K562 (cell line): ENCODE measurements around the gene KCTD6. TPM values are rescaled to one million over a fixed set of nuclear protein-coding genes. Genes with fewer than 3 reads are reported as not detected.

Experiments
- ELF2 ChIP-seq: fragments of 250-450 bp; sonication (Bioruptor Pico); IDR thresholded peaks from 2 replicates; pipeline ENCODE4 v1.5.0; 2021; ENCODE audit warnings: mild to moderate bottlenecking
- FOXK2 ChIP-seq, 2 experiments: fragments of 450-650 bp; IDR thresholded peaks in 1 of 2; conservative IDR thresholded peaks in 1 of 2; 2 replicates each; pipeline ENCODE4 v1.6.1; 2016; ENCODE audit warnings: low read depth in 2 of 2, mild to moderate bottlenecking in 1 of 2
- GATAD2A ChIP-seq: fragments of 450-650 bp; IDR thresholded peaks from 2 replicates; pipeline ENCODE4 v1.6.1; 2017
- HNRNPUL1 ChIP-seq: fragments of 200-400 bp; formaldehyde crosslinking; IDR thresholded peaks from 2 replicates; pipeline ENCODE4 v1.6.1; 2017; ENCODE audit warnings: low read length
- MEF2A ChIP-seq: IDR thresholded peaks from 2 replicates; pipeline ENCODE4 v1.6.1; 2011; ENCODE audit warnings: low read depth, mild to moderate bottlenecking, low read length, moderate library complexity; ENCODE audit not compliant: control insufficient read depth
- NCOA2 ChIP-seq, 2 experiments: fragments of 450-650 bp; IDR thresholded peaks; 2 replicates each; pipeline ENCODE4 v1.6.1; 2018; ENCODE audit warnings: mild to moderate bottlenecking in 2 of 2, moderate library complexity in 1 of 2; ENCODE audit not compliant: partially characterized antibody in 2 of 2
- NFE2L1 ChIP-seq: fragments of 450-650 bp; IDR thresholded peaks from 2 replicates; pipeline ENCODE4 v1.6.1; 2016; ENCODE audit warnings: missing genetic modification characterization, low read depth, mild to moderate bottlenecking, missing compliant biosample characterization, moderate library complexity, borderline replicate concordance
- POLR2A ChIP-seq: fragments of 450-650 bp; conservative IDR thresholded peaks from 2 replicates; pipeline ENCODE4 v1.6.1; 2016
- THRAP3 ChIP-seq: fragments of 450-650 bp; IDR thresholded peaks from 2 replicates; pipeline ENCODE4 v1.6.1; 2016; ENCODE audit warnings: mild to moderate bottlenecking, inconsistent platforms, borderline replicate concordance
- ZFP36 ChIP-seq: fragments of 150-350 bp; IDR thresholded peaks from 2 replicates; pipeline ENCODE4 v1.6.1; 2018; ENCODE audit warnings: low read length, low read depth; ENCODE audit not compliant: partially characterized antibody
- ZFX ChIP-seq: sonication (generic); formaldehyde crosslinking; IDR thresholded peaks from 2 replicates; pipeline ENCODE4 v1.8.0; 2022; ENCODE audit warnings: mild to moderate bottlenecking, missing genetic modification reagents, moderate library complexity
- ZSCAN29 ChIP-seq: fragments of 450-650 bp; IDR thresholded peaks from 2 replicates; pipeline ENCODE4 v1.6.1; 2017
- polyA plus RNA-seq, 8 experiments: library from polyadenylated mRNA; depleted of rRNA in 4 of 8; stranded (reverse) in 5 of 8; unstranded in 3 of 8; fragments of >200 nt; fragmentation: Nextera tagmentation in 2 of 8; fragmentation: Illumina TruSeq in 1 of 8; extraction: Ambion mirVana in 2 of 8; extraction: Trizol in 1 of 8; gene quantifications; 2 replicates each; pipeline versions ENCODE4 v1.2.1 to v1.2.3, GENCODE V29; 2011 to 2014; ENCODE audit warnings: inconsistent platforms in 1 of 8, missing spikeins in 1 of 8
- total RNA-seq, 7 experiments: library from RNA; depleted of rRNA in 6 of 7; stranded (reverse); fragments of >200 nt in 6 of 7; fragmentation: Illumina TruSeq in 2 of 7; extraction: Trizol in 2 of 7; gene quantifications; 2 replicates each; pipeline versions ENCODE4 v1.2.1 to v1.2.3, GENCODE V29; 2011 to 2021; ENCODE audit warnings: low replicate concordance in 1 of 7
- TF ChIP-seq, protein P1 (sequence below): fragments of 450-650 bp; IDR thresholded peaks from 2 replicates; pipeline ENCODE4 v1.6.1; 2018; ENCODE audit warnings: mild to moderate bottlenecking, low read depth; ENCODE audit not compliant: partially characterized antibody
- TF ChIP-seq, protein P2 (sequence below), 3 experiments: fragments of 200-800 bp in 1 of 3; sonication (Bioruptor generic) in 1 of 3; sonication (generic) in 1 of 3; formaldehyde crosslinking in 1 of 3; IDR thresholded peaks; 2 replicates each; pipeline versions ENCODE4 v1.6.1 to v1.8.0; 2016 to 2022; ENCODE audit warnings: mild to moderate bottlenecking in 2 of 3, missing compliant biosample characterization in 2 of 3, missing genetic modification characterization in 2 of 3, missing genetic modification reagents in 1 of 3
- TF ChIP-seq, protein P3 (sequence below), 2 experiments: fragments of 200-800 bp in 1 of 2; sonication (Bioruptor generic) in 1 of 2; sonication (generic) in 1 of 2; formaldehyde crosslinking in 1 of 2; IDR thresholded peaks in 1 of 2; conservative IDR thresholded peaks in 1 of 2; 2 replicates each; pipeline versions ENCODE4 v1.5.0 to v1.6.1; 2016 to 2020; ENCODE audit warnings: missing compliant biosample characterization in 1 of 2, missing genetic modification characterization in 1 of 2, missing genetic modification reagents in 1 of 2
- TF ChIP-seq, protein P4 (sequence below): fragments of 450-650 bp; formaldehyde crosslinking; IDR thresholded peaks from 2 replicates; pipeline ENCODE4 v1.4.0; 2020; ENCODE audit warnings: mild to moderate bottlenecking, moderate library complexity
- TF ChIP-seq, protein P5 (sequence below): fragments of 450-650 bp; IDR thresholded peaks from 2 replicates; pipeline ENCODE4 v1.6.1; 2016; ENCODE audit warnings: antibody characterized with exemption

The KCTD6 gene
- total and polyA plus RNA-seq, 9 of the 15 experiments (the other 6 are each of a cell fraction or from before 2014, with no cell fraction given) = 2.1 to 5.9 (median 4.5) TPM

DNA sequence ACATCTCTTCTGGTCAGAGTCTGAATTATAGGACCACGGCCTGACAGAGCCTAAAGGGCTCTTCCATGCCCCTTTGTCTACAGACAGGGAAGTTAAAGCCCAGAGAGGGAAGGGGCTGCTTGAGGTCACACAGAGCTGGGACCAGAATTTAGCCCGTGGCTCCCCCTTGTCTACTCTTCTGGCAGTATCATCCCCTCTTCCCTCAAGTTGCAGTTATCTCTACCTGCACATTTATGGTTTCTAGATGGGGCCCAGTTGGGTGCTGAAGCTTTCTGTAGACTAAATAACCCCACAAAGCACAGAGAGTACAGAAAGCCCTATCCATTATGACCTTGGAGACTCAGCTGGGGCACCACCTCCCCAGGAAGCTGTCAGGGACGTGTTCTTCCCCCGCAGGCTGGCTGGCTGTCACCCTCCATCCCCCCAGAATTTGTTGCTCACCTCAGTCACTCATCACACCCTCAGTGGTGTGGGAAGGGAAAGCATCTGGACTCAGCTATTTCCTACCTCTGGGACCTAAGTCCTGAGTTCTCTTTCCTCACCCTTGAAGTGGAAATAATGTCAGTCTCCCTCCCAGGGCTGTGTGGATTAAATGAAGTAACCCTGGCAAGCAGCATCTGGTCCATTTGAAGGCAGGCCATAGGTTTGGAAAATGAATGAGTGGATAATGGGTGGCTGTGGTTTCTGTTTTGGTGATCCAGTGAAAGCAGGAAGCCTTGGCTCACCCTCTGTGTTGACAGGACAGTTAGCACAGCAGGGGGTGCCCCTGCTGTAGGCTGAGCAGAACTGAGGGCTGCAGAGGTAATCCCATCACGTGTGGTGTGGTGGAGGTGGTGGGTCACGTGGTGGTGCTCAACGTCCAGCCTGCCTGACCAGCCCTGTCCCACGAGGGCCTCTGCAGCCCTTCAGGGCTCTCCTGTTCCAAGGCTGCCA, 28.8 kb downstream of the KCTD6 start (continued):
- TF ChIP-seq, protein P1, sequence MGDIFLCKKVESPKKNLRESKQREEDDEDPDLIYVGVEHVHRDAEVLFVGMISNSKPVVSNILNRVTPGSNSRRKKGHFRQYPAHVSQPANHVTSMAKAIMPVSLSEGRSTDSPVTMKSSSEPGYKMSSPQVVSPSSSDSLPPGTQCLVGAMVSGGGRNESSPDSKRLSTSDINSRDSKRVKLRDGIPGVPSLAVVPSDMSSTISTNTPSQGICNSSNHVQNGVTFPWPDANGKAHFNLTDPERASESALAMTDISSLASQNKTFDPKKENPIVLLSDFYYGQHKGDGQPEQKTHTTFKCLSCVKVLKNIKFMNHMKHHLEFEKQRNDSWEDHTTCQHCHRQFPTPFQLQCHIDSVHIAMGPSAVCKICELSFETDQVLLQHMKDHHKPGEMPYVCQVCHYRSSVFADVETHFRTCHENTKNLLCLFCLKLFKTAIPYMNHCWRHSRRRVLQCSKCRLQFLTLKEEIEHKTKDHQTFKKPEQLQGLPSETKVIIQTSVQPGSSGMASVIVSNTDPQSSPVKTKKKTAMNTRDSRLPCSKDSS = no peak
- TF ChIP-seq NCOA2 (IDR thresholded peaks at IDR 0.05; ENCODE audit: partially characterized antibody in 2 of 2) (no peak), THRAP3 (no peak), ZFX (peak; percentile 57), ZSCAN29 (no peak), POLR2A (no peak), NFE2L1 (tag) (no peak), FOXK2 (conservative IDR thresholded peaks at IDR 0.05 in 1 of 2, IDR thresholded peaks at IDR 0.05 in 1 of 2; ENCODE audit: low read depth in 2 of 2) (0 out of 4 replicates have a peak, but pooled peaks of 1 of the 2 experiments have one; percentile 26), GATAD2A (no peak), HNRNPUL1 (no peak), ZFP36 (peak; percentile 33), MEF2A (no peak), ELF2 (CRISPR knock-in tag) (no peak)
- TF ChIP-seq, protein P2, sequence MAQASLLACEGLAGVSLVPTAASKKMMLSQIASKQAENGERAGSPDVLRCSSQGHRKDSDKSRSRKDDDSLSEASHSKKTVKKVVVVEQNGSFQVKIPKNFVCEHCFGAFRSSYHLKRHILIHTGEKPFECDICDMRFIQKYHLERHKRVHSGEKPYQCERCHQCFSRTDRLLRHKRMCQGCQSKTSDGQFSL (CRISPR knock-in tag; IDR thresholded peaks at IDR 0.05) = no peak
- TF ChIP-seq, protein P2 (tag; IDR thresholded peaks at IDR 0.05) = no peak
- TF ChIP-seq, protein P3, sequence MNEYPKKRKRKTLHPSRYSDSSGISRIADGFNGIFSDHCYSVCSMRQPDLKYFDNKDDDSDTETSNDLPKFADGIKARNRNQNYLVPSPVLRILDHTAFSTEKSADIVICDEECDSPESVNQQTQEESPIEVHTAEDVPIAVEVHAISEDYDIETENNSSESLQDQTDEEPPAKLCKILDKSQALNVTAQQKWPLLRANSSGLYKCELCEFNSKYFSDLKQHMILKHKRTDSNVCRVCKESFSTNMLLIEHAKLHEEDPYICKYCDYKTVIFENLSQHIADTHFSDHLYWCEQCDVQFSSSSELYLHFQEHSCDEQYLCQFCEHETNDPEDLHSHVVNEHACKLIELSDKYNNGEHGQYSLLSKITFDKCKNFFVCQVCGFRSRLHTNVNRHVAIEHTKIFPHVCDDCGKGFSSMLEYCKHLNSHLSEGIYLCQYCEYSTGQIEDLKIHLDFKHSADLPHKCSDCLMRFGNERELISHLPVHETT (CRISPR knock-in tag; conservative IDR thresholded peaks at IDR 0.05 in 1 of 2, IDR thresholded peaks at IDR 0.05 in 1 of 2) = no peak
- TF ChIP-seq, protein P4, sequence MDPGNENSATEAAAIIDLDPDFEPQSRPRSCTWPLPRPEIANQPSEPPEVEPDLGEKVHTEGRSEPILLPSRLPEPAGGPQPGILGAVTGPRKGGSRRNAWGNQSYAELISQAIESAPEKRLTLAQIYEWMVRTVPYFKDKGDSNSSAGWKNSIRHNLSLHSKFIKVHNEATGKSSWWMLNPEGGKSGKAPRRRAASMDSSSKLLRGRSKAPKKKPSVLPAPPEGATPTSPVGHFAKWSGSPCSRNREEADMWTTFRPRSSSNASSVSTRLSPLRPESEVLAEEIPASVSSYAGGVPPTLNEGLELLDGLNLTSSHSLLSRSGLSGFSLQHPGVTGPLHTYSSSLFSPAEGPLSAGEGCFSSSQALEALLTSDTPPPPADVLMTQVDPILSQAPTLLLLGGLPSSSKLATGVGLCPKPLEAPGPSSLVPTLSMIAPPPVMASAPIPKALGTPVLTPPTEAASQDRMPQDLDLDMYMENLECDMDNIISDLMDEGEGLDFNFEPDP (CRISPR knock-in tag) = no peak
- TF ChIP-seq, protein P5, sequence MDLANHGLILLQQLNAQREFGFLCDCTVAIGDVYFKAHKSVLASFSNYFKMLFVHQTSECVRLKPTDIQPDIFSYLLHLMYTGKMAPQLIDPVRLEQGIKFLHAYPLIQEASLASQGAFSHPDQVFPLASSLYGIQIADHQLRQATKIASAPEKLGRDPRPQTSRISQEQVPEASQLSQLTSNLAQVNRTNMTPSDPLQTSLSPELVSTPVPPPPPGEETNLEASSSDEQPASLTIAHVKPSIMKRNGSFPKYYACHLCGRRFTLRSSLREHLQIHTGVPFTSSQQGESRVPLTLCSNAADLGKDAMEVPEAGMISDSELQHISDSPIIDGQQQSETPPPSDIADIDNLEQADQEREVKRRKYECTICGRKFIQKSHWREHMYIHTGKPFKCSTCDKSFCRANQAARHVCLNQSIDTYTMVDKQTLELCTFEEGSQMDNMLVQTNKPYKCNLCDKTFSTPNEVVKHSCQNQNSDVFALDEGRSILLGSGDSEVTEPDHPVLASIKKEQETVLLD = no peak
